GM21576 (cell line): Measurements from ENCODE around the gene C6orf15.
"Not testable (repeated sequence)": the region's sequence is repeated elsewhere in the genome, so short reads cannot be mapped to it uniquely, and the experiment has no call there.

Experiments used
- ATAC-seq: cut with Tn5 transposase; IDR thresholded peaks from one replicate; pipeline ENCODE4 v1.9.1; 2021; ENCODE audit warnings: mild to moderate bottlenecking, moderate library complexity; ENCODE audit not compliant: unreplicated experiment

Gene C6orf15

DNA sequence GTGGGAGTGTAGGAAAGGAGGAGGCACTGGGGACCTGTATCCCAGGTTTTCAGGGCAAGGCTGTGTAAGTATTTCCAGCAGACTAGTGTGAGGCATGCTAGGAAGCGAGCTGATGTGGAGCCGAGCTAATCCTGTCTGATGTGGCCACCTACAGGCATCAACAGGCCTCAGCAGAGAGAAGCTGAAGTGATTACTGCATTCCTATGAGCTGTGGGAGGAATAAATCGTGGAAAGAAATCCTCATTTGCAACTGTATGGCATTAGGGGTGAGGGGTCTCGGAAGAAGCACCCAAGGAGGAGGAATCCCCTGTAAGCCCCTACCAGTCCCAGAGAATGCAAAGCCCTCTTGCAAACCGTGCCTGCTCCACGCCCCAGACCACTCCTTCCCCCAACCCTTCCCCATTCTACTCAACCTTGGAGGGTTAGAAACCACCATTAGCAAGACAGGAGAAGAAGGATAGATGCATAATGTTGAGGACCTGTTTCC, 41.6 kb downstream of the C6orf15 start:
- no peak for ATAC-seq

DNA sequence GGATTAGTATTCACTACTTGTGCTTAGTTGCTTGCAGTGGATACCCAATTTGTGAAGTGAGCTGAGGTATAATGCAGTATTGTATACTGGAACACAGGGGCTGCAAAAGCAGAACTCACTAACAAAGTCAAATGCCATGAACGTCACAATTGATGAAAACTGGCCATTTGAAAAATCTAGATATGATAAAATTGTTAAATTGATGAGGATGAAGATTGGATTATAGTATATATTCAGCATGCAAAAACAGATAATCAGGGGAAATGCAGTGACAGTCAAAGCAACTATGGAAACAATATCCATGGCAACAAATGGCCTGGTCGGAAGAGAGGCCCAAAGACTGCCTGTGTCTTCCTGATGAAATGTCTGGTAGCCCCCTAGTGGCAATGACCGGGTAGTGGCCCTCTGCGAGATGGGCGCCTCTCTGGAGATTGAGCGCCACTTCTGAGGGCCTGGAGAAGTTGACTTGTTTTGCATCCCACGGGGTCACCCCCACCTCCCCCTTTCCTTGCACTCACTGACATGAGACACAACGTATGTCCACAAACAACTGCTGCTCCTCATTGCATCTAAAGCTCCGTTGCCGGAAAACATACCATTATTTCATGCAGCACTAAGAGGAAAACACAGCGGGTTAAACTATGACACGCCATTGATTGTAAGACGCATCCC, 43.6 kb downstream of the C6orf15 start:
- no peak for ATAC-seq

DNA sequence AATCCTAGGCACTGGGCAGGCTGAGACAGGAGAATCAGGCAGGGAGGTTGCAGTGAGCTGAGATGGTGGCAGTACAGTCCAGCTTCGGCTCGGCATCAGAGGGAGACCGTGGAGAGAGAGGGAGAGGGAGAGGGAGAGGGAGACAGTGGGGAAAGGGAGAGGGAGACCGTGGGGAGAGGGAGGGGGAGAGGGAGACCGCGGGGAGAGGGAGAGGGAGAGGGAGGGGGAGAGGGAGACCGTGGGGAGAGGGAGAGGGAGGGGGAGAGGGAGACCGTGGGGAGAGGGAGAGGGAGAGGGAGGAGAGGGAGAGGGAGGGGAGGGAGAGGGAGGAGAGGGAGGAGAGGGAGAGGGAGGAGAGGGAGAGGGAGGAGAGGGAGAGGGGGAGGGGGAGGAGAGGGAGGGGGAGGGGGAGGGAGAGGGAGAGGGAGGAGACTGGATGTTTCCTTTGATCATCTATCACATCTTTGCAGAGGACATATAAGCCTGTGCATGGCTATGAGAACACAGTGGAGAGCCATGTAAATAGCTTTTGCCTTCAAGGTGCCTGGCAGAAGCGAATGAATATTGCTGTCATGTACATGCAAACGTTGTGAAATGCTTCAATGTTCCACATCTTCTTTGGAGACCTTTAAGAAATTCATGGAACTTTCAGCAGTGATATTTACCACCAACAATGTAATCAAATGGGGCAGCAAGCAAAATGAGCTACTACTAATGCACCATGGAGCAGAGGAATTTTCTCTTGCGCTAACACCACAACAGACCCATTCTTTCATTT, 44.3 kb downstream of the C6orf15 start:
- ATAC-seq, result not testable (repeated sequence)

DNA sequence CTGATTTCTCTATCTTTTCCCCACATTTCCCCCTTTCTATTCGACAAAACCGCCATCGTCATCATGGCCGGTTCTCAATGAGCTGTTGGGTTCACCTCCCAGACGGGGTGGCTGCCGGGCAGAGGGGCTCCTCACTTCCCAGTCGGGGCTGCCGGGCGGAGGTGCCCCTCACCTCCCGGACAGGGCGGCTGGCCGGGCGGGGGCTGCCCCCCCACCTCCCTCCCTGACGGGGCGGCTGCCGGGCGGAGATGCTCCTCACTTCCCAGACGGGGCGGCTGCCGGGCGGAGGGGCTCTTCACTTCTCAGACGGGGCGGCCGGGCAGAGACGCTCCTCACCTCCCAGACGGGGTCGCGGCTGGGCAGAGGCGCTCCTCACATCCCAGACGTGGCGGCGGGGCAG, 45.3 kb downstream of the C6orf15 start:
- not testable (repeated sequence) for ATAC-seq

DNA sequence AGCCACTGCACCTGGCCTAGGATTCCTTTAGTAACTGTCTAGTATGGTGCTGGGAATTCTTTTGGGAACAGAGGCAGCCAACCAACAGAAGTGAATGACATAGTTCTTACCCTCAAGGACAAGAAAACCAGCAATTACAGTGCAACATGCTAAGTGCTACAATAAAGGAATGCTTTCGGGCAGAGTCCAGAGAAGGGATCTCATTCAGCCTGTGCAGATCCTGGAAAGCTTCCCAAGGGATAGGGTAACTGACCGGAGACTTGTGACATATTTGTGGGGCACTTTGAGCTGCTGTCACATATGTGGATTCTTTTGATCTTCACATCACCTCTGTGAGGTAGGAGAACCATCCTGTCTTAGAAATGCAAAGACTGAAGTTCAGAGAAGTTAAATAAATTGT, 46.8 kb downstream of the C6orf15 start:
- no peak for ATAC-seq

DNA sequence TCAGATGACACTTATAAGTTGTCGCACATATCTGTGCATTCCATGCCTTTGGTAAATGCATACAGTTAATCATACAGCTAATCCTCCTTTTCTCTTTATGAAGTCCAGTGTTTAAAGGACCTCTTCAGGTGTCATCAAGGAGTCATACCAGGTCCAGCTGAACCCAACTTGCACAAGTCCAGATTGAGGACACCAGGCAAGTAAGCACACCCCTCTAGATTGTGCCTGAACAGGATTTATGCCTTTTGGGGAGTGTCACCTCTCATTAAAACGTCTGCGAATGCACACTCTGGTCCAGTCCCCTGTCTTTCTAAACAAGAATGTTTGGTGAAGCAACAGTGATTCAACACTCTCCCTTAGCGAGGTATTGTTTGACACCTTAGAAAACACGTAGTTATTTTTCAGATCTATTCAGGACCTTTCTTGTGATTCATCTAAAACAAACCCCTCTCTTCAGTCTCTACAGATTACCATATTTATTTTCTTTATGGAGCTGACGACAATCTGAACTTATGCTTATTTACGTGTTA, 48.4 kb downstream of the C6orf15 start:
- ATAC-seq, result no peak
